ENCODE results near the gene TFR2. TPM values are rescaled to one million over a fixed set of nuclear protein-coding genes. Genes with fewer than 3 reads are reported as not detected.

The TFR2 gene
- total and polyA plus RNA-seq, 2 of the 13 experiments (the other 11 are each of a cell fraction or from before 2014, with no cell fraction given), result 36.9 to 64.2 TPM

- TF ChIP-seq CSRNP1 (CRISPR knock-in tag; IDR thresholded peaks at IDR 0.05) (0 out of 2 replicates have a peak, but pooled peaks have one; percentile 12), CEBPZ (IDR thresholded peaks at IDR 0.05; ENCODE audit: low read length) (no peak; the same call in 1 of the 2 replicates), DBP (CRISPR knock-in tag; IDR thresholded peaks at IDR 0.05; ENCODE audit: not compliant biosample characterization) (no peak), PLSCR1 (CRISPR knock-in tag; IDR thresholded peaks at IDR 0.05; ENCODE audit: borderline replicate concordance) (no peak), ZNF598 (CRISPR knock-in tag; IDR thresholded peaks at IDR 0.05; ENCODE audit: borderline replicate concordance) (no peak), ZGPAT (CRISPR knock-in tag; IDR thresholded peaks at IDR 0.05) (0 out of 2 replicates have a peak, but pooled peaks have one; percentile 62), ZNF33A (CRISPR knock-in tag; IDR thresholded peaks at IDR 0.05; ENCODE audit: borderline replicate concordance) (no peak), PCBP2 (optimal IDR thresholded peaks at IDR 0.05; ENCODE audit: low read depth, low read length, poor library complexity, severe bottlenecking) (no peak), ZBTB20 (CRISPR knock-in tag; IDR thresholded peaks at IDR 0.05; ENCODE audit: borderline replicate concordance, low read depth) (no peak), ZNF878 (CRISPR knock-in tag; IDR thresholded peaks at IDR 0.05) (no peak), ARNT2 (CRISPR knock-in tag; IDR thresholded peaks at IDR 0.05; ENCODE audit: low read depth) (no peak; the same call in 1 of the 2 replicates), NR2F2 (IDR thresholded peaks at IDR 0.05; ENCODE audit: borderline replicate concordance, low read depth) (no peak), SRSF1 (optimal IDR thresholded peaks at IDR 0.05; ENCODE audit: low read depth, low read length) (no peak), ZNF280B (CRISPR knock-in tag; IDR thresholded peaks at IDR 0.05; ENCODE audit: borderline replicate concordance) (no peak), ZNF607 (CRISPR knock-in tag; IDR thresholded peaks at IDR 0.05; ENCODE audit: borderline replicate concordance) (no peak), PCBP1 (IDR thresholded peaks at IDR 0.05; ENCODE audit: borderline replicate concordance, low read depth, low read length) (no peak), ZNF274 (CRISPR knock-in tag; IDR thresholded peaks at IDR 0.05) (no peak), ZNF773 (CRISPR knock-in tag; IDR thresholded peaks at IDR 0.05; ENCODE audit: borderline replicate concordance) (no peak)
Measured at GRCh38 chr7:100611983-100612729, 29.2 kb downstream of the TFR2 start, which contains the start of gene MOSPD3 (continued).
